Measurements from ENCODE around the gene LRRC37B. TPM values are rescaled to one million over a fixed set of nuclear protein-coding genes. Genes with fewer than 3 reads are reported as not detected.

Gene LRRC37B
- total RNA-seq (2022; extraction: Qiagen RNA extraction) = 9.7 to 10.6 TPM (median 10.6 TPM) in 5 replicates

DNA sequence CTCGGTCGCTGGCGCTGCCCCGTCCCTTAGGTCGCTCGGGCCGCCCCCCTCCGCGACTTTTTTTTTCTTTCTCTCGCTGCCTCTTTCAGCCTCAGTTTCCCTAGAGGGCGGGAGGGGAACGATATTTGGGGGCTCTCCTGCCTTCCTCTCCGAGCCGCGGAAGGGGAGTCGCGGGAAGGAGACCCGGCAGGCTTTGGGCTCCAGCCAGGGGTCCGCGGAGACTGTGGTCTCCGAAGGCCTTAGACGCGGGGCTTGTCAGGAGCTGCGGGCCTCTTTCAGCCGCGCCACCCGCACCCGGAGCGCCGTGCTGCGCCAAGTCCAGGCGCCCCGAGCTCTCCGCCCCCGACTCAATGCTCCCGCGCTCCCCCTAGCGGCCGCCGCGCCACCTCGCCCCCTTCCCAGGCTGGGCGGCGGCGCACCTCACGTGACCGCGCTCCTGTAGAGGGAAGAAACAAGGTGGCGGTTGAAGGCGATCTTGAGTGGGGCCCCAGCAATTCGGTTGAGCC lies at the start of gene LRRC37B:
Gene LRRC37B (plus strand): TSS at position 427 of the 506 bp plus-strand sequence. CDS start 14,010 bp downstream, outside the sequence.

Other genes starting within 250 kb of the LRRC37B start
- gene COPRS, start 148.1 kb upstream of the LRRC37B start, total RNA-seq (2022; extraction: Qiagen RNA extraction) = 115 to 175 TPM (median 158 TPM) in 5 replicates
- 60.8 to 82.2 TPM (median 77.2 TPM) in 5 replicates for gene UTP6, start 105.7 kb upstream of the LRRC37B start, total RNA-seq (2022; extraction: Qiagen RNA extraction)
- 22.5 to 26.7 TPM (median 24.7 TPM) in 5 replicates for gene SUZ12, start 70.4 kb upstream of the LRRC37B start, total RNA-seq (2022; extraction: Qiagen RNA extraction)
- gene RHOT1, start 135.1 kb downstream of the LRRC37B start, total RNA-seq (2022; extraction: Qiagen RNA extraction) = 17.6 to 25.4 TPM (median 23.0 TPM) in 5 replicates

All from A549 treated with Mapracorat at 1 μM for 4 hours (cell line).